Type B pancreatic cell (in vitro differentiated cells): ENCODE measurements around the gene ZNF423. TPM values are rescaled to one million over a fixed set of nuclear protein-coding genes. Genes with fewer than 3 reads are reported as not detected.
A peak's percentile ranks its signal among the peaks of the same experiment; 100 is the strongest.

Experiments
- DNase-seq: peaks from one replicate; pipeline ENCODE4 v3.0.0; 2021; ENCODE audit warnings: mixed read lengths; ENCODE audit not compliant: unreplicated experiment; ENCODE audit errors: extremely low spot score
- H3K27ac Mint-ChIP-seq: 2 replicates; pipeline ENCODE4 v1.8.0; 2021; ENCODE audit warnings: mild to moderate bottlenecking, mixed read lengths
- H3K27me3 Mint-ChIP-seq: 2 replicates; pipeline ENCODE4 v1.8.0; 2021; ENCODE audit warnings: mixed read lengths
- H3K36me3 Mint-ChIP-seq: 2 replicates; pipeline ENCODE4 v1.8.0; 2021; ENCODE audit warnings: mixed read lengths
- H3K4me1 Mint-ChIP-seq: one replicate; pipeline ENCODE4 v1.8.0; 2021; ENCODE audit warnings: mixed read lengths; ENCODE audit not compliant: unreplicated experiment
- H3K4me3 Mint-ChIP-seq: 2 replicates; pipeline ENCODE4 v1.8.0; 2021; ENCODE audit warnings: mild to moderate bottlenecking, mixed read lengths
- H3K9me3 Mint-ChIP-seq: 2 replicates; pipeline ENCODE4 v1.8.0; 2021; ENCODE audit warnings: mixed read lengths
- total RNA-seq: library from RNA; stranded (reverse); gene quantifications from 2 replicates; pipeline ENCODE4 v1.2.1, GENCODE V29; 2021; ENCODE audit warnings: low replicate concordance
- TF ChIP-seq, protein P1 (sequence below): fragments of 200-600 bp; sonication (generic); conservative IDR thresholded peaks from 2 replicates; pipeline ENCODE4 v1.5.0; 2021; ENCODE audit warnings: antibody characterized with exemption, mild to moderate bottlenecking

Gene ZNF423
- total RNA-seq, 1 donor from 2014 or later, result 72.6 TPM

DNA sequence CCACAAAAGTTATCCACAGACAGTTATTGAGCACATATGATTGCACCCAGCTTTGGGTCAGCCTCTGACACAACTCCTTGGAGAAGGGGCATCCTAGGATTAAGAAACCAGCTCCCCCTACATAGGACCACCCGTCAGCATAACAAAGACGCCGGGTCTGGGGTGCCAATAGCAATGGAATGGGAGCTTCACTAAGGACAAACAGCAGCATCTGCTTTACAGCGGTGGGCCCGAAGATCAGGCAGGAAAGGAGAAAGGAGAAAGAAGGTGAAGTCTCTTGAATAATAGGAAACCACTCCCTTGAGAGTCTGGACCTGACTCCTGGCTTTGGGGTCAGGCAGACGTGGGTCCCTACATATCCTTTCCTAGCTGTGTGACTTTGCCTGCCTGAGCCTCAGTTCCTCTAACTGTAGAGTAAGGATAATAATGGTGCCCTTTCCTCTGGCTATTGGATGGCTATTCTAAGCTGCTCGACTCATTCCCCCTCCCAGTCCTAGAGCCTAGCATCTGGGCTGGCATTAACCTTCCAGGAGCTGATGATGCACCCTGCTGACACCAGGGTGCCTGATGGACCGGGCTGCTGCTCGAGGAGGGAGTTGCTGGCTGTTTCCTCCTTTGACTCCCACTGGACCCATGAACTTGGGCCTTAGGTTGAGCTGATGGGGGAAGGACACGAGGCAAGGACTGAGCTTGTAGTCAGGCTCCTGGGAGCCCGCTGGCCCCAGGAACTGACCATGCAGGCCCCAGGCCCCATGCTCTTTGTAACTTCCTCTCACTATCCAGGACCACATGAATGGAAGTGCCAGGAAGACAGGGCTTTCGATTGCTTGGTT lies 388.2 kb downstream of the ZNF423 start:
- DNase-seq, result peak; percentile 59
- no peak overlapping the region for H3K4me3 Mint-ChIP-seq
- H3K36me3 Mint-ChIP-seq, result no peaks in the 10 kb centered on the region
- TF ChIP-seq, protein P1, sequence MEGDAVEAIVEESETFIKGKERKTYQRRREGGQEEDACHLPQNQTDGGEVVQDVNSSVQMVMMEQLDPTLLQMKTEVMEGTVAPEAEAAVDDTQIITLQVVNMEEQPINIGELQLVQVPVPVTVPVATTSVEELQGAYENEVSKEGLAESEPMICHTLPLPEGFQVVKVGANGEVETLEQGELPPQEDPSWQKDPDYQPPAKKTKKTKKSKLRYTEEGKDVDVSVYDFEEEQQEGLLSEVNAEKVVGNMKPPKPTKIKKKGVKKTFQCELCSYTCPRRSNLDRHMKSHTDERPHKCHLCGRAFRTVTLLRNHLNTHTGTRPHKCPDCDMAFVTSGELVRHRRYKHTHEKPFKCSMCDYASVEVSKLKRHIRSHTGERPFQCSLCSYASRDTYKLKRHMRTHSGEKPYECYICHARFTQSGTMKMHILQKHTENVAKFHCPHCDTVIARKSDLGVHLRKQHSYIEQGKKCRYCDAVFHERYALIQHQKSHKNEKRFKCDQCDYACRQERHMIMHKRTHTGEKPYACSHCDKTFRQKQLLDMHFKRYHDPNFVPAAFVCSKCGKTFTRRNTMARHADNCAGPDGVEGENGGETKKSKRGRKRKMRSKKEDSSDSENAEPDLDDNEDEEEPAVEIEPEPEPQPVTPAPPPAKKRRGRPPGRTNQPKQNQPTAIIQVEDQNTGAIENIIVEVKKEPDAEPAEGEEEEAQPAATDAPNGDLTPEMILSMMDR, result no peak
- H3K9me3 Mint-ChIP-seq, result no peaks in the 10 kb centered on the region
- no peak overlapping the region for H3K27ac Mint-ChIP-seq
- H3K4me1 Mint-ChIP-seq, result peaks cover 5% of the 10 kb centered on the region
- H3K27me3 Mint-ChIP-seq, result peaks cover 42% of the 10 kb centered on the region

DNA sequence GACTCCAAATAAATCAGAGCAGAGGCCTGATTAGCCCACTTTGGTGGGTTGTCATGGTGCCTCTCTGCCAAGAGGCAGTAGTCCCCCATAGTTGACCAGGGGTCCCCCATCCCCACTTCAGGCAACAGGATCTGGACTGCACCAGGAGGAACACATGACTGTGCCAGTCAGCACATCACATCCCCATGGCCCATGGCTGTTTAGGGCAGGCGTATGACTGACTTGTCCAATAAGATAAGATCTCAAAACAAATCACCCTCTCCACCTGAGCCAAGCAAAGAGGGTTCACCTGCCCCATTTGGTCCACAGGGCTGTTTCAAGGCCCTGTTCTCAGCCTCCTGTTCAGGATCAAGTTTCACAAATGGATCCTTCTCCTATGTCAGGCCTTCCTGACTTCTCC lies 389.0 kb downstream of the ZNF423 start:
- Mint-ChIP-seq H3K27ac (no peak overlapping the region), H3K9me3 (no peaks in the 10 kb centered on the region), H3K4me3 (no peak overlapping the region), H3K36me3 (no peaks in the 10 kb centered on the region), H3K27me3 (peaks cover 49% of the 10 kb centered on the region), H3K4me1 (peaks cover 5% of the 10 kb centered on the region)
- TF ChIP-seq, protein P1, result no peak
- DNase-seq, result peak; percentile 58

DNA sequence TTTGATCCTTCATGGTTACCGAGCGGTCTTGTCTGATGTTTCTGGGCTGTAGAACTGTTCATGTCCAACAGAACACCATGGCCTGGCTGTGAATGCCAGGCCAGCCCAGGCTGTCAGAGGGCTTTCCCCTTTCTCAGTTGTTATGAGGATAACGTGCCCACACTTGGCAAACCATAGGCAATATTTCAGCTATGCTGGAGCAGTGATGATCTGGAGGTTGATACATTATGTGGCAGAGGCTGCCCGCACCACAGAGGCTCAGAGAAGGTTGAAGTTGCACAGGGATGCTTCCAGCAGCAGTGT lies 389.4 kb downstream of the ZNF423 start:
- no peak for DNase-seq
- Mint-ChIP-seq H3K36me3 (no peaks in the 10 kb centered on the region), H3K4me1 (peaks cover 5% of the 10 kb centered on the region), H3K9me3 (no peaks in the 10 kb centered on the region), H3K27me3 (peaks cover 49% of the 10 kb centered on the region), H3K27ac (no peak overlapping the region), H3K4me3 (no peak overlapping the region)
- TF ChIP-seq, protein P1, result no peak

- Mint-ChIP-seq H3K27ac (no peak overlapping the region), H3K27me3 (peaks cover 46% of the 10 kb centered on the region), H3K9me3 (no peaks in the 10 kb centered on the region), H3K4me1 (peaks cover 5% of the 10 kb centered on the region), H3K4me3 (no peak overlapping the region), H3K36me3 (no peaks in the 10 kb centered on the region)
- DNase-seq, result peak; percentile 32
- TF ChIP-seq, protein P1, result no peak
Observed at GRCh38 chr16:49465661-49466528, 390.0 kb downstream of the ZNF423 start.

GRCh38 chr16:49464877-49465504 lies 390.9 kb downstream of the ZNF423 start:
- TF ChIP-seq, protein P1, result peak; percentile 83
- no peaks in the 10 kb centered on the region for H3K9me3 Mint-ChIP-seq
- peak; percentile 66 for DNase-seq
- H3K4me1 Mint-ChIP-seq, result peaks cover 5% of the 10 kb centered on the region
- no peaks in the 10 kb centered on the region for H3K36me3 Mint-ChIP-seq
- H3K4me3 Mint-ChIP-seq, result peak overlapping the region; percentile 75
- H3K27ac Mint-ChIP-seq, result no peak overlapping the region
- H3K27me3 Mint-ChIP-seq, result peaks cover 46% of the 10 kb centered on the region
